SK-N-DZ (cell line): ENCODE results near the gene UCMA.
"Not testable (repeated sequence)": the region's sequence is repeated elsewhere in the genome, so short reads cannot be mapped to it uniquely, and the experiment has no call there.

Experiments used
- DNase-seq: peaks from one replicate; pipeline ENCODE4 v3.0.0-alpha.2; 2015; ENCODE audit warnings: low spot score

UCMA gene

GRCh38 chr10:13234736-13235135 lies 562 bp upstream of the UCMA start:
- DNase-seq: not testable (repeated sequence)

GRCh38 chr10:13233358-13233757 lies 816 bp downstream of the UCMA start:
- DNase-seq: no peak

DNA sequence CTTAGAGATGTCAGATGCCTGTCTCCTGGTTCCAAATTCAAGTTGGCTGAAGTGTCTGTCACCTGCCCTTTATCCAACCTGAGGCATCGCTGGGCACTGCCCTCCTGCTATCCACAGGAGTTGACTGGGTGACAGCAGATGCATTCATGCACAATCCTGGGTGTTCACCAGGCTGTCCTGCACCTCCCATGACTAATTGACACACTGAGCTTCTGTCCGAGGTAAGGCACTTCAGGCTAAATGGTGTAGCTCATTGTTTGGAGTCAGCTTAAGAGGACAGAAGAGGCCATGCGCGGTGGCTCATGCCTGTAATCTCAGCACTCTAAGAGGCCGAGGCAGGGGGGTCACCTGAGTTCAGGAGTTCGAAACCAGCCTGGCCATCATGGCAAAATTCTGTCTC lies 2.4 kb downstream of the UCMA start:
- DNase-seq: no peak

DNA sequence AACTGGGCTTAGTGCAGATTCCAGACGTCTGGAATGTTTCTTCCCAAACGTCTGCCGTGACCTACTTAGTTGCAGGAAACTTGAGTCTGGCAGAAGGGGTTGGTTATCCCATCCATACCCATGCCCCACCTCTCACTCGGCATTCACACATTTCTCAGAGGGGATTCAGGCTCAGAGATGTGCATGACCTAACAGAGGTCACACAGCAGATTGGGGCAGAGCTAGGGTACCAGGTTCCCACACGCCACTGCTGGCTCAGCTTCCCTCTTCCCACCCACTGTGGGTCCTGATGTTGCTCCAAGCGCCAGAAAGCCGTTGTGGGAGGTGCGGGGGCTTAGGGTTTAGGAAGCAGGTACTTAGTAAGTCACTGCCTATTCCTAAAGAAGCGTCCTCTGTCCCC lies 3.0 kb downstream of the UCMA start:
- no peak for DNase-seq

DNA sequence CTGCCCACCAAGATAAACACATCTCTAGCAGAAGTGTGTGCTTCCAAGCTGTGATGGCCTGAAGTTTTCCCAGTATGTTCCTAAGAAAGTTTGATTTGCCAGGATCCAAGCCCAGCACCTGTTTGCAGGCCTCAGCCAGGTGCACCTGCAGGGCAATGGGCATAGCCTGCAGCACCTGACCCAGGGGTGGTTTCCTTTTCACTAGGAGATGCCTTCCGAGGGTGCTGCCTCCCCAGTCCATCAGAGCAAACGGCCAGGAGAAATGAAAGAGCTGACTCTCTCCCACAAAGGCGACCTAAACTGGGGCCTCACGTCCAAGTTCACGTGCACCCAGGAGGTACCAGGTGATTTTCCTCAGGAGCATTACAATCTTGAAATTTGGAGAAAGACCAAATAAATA lies 7.1 kb downstream of the UCMA start:
- DNase-seq: no peak

- DNase-seq: no peak
These were observed 8.6 kb downstream of the UCMA start for GRCh38 chr10:13225601-13226000.

DNA sequence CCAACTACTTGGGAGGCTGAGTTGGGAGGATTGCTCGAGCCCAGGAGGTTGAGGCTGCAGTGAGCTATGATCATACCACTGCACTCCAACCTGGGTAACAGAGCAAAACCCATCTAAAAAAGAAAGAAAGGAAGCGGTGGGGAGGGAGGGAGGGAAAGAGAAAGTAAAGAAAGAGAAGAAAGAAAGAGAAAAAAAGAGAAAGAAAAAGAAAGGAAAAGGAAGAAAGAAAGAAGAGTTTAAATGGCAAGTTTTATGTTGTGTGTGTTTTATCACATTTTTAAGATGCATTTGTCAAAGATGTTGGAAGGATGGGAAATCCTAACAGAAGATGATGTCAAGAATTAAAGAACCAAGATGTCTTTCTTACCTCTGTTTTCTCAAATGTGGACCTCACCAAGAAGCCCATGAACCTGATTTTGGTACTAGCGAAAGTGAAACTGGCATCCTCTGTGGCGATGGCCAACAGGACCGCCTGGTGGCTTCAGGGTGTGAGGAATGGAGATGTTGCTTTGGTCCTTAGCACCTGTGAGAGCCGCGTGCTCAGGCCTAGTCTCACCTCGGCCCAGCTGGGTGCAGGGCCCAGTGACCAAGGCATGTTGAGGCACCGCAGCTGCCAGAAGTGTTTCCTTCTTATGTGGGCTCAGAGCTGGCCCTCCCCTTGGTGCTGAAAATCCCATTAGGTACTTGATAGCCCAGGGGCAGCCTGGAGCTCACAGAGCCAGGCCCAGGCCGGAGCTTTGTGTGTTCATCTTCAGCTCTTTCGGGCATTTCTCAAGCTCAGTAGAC lies 9.8 kb downstream of the UCMA start:
- DNase-seq: no peak

- DNase-seq: no peak
These were observed 10.9 kb downstream of the UCMA start for GRCh38 chr10:13223241-13223640.

DNA sequence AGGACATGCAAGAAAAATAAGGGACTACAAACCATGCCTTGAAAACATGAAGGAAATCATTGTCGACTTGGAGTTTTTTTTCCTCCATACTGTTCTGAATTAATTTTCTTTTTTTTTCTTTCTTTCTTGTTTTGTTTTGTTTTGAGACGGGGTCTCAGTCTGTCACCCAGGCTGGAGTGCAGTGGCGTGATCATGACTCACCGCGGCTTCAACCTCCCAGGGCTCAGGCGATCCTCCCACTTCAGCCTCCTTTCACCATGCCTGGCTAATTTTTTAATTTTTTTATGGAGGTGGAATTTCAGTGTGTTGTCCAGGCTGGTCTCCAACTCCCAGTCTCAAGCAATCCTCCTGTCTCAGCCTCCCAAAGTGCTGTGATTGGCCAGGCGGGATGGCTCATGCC lies 11.6 kb downstream of the UCMA start:
- DNase-seq: no peak

- DNase-seq: no peak
These were observed 12.0 kb downstream of the UCMA start for GRCh38 chr10:13222151-13222550.

- DNase-seq: no peak
These were observed 12.6 kb downstream of the UCMA start for GRCh38 chr10:13221572-13221971.

DNA sequence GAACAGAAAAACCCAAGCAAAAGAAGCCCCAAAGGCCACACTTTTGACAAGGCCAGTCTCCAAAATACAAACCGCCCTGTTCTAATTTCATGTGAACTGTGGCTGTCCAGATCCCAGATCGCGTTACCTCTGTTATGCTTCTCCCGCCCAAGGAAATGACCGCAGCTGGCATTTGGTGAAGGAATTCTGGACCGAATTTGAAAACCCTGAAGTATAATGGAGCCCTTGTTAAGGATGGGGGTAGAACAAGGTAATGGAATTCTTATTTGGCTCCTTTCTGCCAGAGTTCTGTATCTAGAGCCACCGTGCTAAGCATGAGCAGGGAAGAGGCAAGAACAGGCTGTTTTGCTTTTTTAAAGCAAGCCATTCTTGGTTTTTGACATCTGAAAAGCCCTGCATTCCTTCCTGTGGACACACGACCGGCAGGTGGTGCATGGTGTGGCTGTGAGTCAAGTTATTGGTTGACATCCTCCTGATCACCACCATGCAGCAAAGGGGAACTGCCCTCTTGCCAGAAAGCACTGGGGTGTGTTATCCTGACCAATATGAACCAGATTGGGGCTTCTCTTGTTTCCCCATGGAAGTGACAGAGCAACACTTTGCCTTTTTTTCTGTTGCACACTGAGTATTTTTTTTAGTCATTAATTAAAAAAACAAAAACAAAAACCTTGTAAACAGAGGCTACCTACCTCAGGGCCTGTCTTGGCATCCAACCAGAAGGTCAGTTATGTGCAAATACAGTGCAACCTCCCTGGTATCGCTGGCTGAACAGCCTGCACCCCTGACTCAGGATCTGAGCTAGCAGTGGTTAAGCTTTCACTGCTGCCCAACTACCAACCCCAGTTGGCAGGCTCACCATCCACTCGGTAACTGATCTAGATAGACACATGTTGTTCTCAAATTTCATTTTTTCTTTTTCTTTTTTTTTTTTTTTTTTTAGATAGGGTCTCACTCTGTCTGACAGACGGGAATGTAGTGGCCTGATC lies 14.2 kb downstream of the UCMA start:
- DNase-seq: peak; percentile 22

DNA sequence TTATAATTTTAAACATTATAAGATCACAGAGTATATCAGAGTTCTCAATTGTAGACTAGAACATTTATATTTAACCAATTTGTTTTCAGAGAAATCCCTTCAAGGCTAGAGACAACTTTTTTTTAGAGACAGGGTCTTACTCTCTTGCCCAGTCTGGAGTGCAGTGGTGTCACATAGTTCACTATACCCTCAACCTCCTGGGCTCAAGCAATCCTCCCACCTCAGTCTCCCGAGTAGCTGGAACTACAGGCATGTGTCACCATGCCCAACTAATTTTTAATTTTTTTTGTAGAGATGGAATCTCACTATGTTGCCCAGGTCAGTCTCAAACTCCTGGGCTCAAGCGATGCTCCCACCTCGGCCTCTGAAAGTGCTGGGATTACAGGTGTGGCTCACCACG lies 15.3 kb downstream of the UCMA start:
- no peak for DNase-seq

DNA sequence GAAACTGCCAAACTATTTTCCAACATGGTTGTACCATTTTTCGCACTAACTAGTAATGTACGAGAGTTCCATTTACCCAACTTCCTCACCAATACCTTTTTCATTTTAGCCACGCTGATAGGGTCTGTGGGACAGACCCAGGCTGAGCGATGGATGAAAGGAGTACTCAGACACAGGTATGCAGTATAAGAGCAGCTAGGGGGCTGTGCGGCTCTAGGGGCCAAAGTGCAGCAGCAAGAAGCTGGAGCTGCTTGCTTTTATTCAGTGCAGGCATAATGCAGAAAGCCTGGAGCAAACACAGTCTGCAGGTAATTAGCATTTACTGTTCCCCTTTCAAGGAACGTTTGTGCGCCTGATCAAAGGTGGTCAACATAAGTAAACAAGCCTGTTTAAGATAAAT lies 21.0 kb downstream of the UCMA start:
- no peak for DNase-seq

DNA sequence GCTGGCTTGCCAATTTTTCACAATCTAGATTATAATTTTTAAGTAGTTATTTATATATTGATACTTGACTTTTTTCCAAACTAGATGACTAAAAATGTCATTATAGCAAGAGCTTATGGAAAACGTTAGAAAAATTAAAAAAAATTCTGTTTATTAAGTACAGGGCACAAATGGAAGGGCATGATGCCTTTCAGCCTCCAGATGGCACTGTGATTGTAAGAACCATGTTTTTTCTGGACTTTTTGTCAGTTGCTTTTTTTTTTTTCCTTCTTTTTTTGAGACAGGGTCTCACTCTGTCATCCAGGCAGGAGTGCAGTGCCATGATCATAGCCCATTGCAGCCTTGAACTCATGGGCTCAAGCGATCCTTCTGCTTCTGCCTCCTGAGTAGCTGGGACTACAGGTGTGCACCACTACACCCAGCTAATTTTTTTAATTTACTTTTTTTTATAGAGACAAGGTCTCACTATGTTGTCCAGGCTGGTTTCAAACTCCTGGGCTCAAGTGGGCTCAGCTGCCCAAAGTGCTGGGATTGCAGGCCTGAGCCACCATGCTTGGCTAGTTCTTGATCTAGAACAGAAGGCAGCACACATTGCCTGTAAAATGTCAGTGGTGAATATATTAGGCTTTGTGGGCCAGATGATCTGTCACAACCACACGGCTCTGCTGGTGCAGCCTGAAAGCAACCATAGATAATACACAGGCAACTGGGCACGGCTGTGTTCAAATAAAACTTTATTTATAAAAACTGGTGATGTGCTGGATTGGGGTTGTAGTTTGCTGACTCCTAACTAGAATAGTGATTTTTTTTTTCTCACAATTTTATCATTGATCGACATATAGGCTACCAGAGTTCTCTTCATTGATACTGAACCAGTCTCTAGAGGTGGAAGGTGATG lies 27.4 kb downstream of the UCMA start:
- peak; percentile 32 for DNase-seq

DNA sequence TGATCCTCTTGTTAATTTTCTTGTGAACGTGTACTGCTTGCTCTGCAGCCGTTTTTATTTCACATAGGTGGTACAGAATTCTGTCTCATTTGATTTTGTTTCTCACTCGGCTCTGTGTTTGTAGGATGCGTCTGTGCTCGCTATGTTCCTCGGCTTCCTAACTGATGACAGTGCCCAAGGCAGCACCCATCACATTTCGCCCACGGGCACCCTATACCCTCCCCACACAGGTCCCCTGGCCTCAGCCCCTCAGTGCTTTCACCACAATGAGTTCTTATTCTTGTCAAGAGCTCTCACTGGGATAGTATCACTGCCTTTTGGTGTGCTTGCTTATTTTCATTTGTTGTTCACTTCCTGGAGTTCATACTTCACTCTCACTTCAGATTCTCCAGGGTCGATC lies 28.1 kb downstream of the UCMA start:
- DNase-seq: no peak

DNA sequence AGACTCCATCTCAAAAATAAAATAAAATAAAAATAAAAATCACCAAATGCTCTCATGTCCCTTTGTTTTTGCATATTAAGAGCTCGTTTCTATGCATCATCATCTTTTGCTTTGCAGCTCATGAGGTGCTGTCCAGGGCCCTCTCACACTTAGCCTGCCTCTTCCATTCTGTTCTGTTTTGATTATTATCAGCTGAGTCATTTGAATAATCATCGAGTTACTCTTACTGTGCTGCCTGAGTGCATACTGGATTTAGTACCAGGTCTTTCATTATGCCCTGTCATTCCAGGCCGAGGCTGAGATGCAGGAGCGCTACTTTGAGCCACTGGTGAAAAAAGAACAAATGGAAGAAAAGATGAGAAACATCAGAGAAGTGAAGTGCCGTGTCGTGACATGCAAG lies 33.0 kb downstream of the UCMA start:
- DNase-seq: no peak

GRCh38 chr10:13195016-13195415 lies 39.2 kb downstream of the UCMA start:
- no peak for DNase-seq

GRCh38 chr10:13193637-13194036 lies 40.5 kb downstream of the UCMA start:
- no peak for DNase-seq

DNA sequence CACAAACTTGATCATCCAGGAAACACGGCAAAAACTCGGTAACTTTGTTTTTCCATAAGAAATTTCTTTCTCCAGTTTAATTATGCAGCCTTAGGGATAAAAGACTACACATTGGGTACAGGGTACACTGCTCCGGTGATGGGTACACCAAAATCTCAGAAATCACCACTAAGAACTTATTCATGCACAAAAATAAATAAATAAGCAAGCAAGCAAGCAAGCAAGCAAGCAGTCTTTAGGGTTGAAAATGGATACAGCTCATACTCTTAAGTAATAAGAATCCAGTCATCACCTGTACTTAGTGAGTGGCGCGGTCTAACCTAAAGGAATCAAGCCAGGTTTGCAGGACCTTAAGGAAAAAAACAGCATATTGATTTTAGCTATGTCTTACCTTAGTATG lies 42.8 kb downstream of the UCMA start:
- DNase-seq: no peak

- DNase-seq: no peak
These were observed 43.4 kb downstream of the UCMA start for GRCh38 chr10:13190816-13191215.

DNA sequence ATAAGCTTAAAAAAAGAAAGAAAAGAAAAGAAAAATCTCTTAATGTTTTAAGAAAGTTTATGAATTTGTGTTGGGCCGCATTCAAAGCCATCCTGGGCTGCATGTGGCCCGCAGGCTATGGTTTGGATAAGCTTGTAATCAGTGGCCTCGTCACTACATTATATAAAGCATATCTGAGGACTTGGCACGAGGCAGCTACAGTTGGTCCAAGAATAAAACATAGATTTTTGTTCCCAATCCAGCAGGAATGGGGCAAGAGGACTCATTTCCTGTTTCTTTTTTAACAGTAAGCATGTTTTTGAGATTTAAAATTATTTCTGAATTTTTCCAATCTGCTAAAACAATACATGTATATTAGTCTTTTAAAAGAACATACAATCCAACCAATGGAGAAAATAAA lies 44.2 kb downstream of the UCMA start:
- no peak for DNase-seq
